GM12865 (cell line): ENCODE measurements around the gene ACBD6.
"Not testable (repeated sequence)": the region's sequence is repeated elsewhere in the genome, so short reads cannot be mapped to it uniquely, and the experiment has no call there.

Source experiments
- DNase-seq: peaks from one replicate; pipeline ENCODE4 v3.0.0; 2010; ENCODE audit warnings: low read depth
- H3K4me3 ChIP-seq: 2 replicates; pipeline ENCODE4 v1.5.1; 2011; ENCODE audit warnings: mild to moderate bottlenecking, low read depth, low read length, control low read depth
- CTCF ChIP-seq: IDR thresholded peaks from 2 replicates; pipeline ENCODE4 v1.5.1; 2011; ENCODE audit warnings: low read length, control low read depth, low read depth, inconsistent platforms; ENCODE audit not compliant: insufficient read depth; ENCODE audit errors: missing control alignments

ACBD6 gene

GRCh38 chr1:180502361-180503279 lies at the start of gene ACBD6:
TSS of gene ACBD6 (minus strand) at chr1:180502577. CDS start at chr1:180502266, 311 bp downstream.
- peak; percentile 12 for TF ChIP-seq CTCF
- DNase-seq, result peak; percentile 94
- peak within 1 kb of the TSS; percentile 96 for H3K4me3 ChIP-seq

- no peak for DNase-seq
- H3K4me3 ChIP-seq, result no peak overlapping the region
- TF ChIP-seq CTCF, result no peak
Measured at GRCh38 chr1:180551997-180552396, 49.6 kb upstream of the ACBD6 start.

- no peak for DNase-seq
- no peak for TF ChIP-seq CTCF
- H3K4me3 ChIP-seq, result no peak overlapping the region
Measured at GRCh38 chr1:180550241-180550640, 47.9 kb upstream of the ACBD6 start.

GRCh38 chr1:180549770-180550169 lies 47.4 kb upstream of the ACBD6 start:
- not testable (repeated sequence) for DNase-seq, H3K4me3 ChIP-seq

- no peak for DNase-seq
- no peak overlapping the region for H3K4me3 ChIP-seq
- TF ChIP-seq CTCF, result no peak
Measured at GRCh38 chr1:180548686-180549317, 46.4 kb upstream of the ACBD6 start.

- no peak for TF ChIP-seq CTCF
- no peak overlapping the region for H3K4me3 ChIP-seq
- no peak for DNase-seq
Measured at GRCh38 chr1:180545991-180546390, 43.6 kb upstream of the ACBD6 start.

- no peak overlapping the region for H3K4me3 ChIP-seq
- no peak for DNase-seq
- no peak for TF ChIP-seq CTCF
Measured at GRCh38 chr1:180544050-180544449, 41.7 kb upstream of the ACBD6 start.
